HL-60 (cell line): ENCODE measurements around the gene GRAMD4.

ENCODE experiments used
- DNase-seq, 2 experiments: peaks; one replicate each; pipeline ENCODE4 v3.0.0-alpha.2; 2010 to 2020; ENCODE audit warnings: low read depth in 1 of 2, low spot score in 1 of 2
- H3K27ac ChIP-seq: fragments of 250-450 bp; sonication (Bioruptor Pico); replicated peaks from 2 replicates; pipeline ENCODE4 v1.5.1; 2020; ENCODE audit warnings: mild to moderate bottlenecking, moderate library complexity
- H3K27me3 ChIP-seq: fragments of 250-450 bp; sonication (Bioruptor Pico); 2 replicates; pipeline ENCODE4 v1.5.1; 2021; ENCODE audit warnings: mild to moderate bottlenecking, moderate library complexity; ENCODE audit not compliant: insufficient read depth, poor library complexity, severe bottlenecking
- H3K4me3 ChIP-seq: replicated peaks from 2 replicates; pipeline ENCODE4 v1.5.1; 2011; ENCODE audit warnings: mild to moderate bottlenecking, control low read depth, low read length; ENCODE audit not compliant: insufficient read depth
- GABPA ChIP-seq: IDR thresholded peaks from 2 replicates; pipeline ENCODE4 v1.6.1; 2012; ENCODE audit warnings: low read depth
- POLR2AphosphoS5 ChIP-seq: IDR thresholded peaks from 2 replicates; pipeline ENCODE4 v1.6.1; 2012; ENCODE audit warnings: low read depth
- SPI1 ChIP-seq: IDR thresholded peaks from 2 replicates; pipeline ENCODE4 v1.6.1; 2012; ENCODE audit warnings: low read depth, mild to moderate bottlenecking, borderline replicate concordance
- TF ChIP-seq, protein P1 (sequence below): IDR thresholded peaks from 2 replicates; pipeline ENCODE4 v1.6.1; 2012; ENCODE audit warnings: low read depth; ENCODE audit not compliant: insufficient replicate concordance
- TF ChIP-seq, protein P2 (sequence below): IDR thresholded peaks from one replicate; pipeline ENCODE4 v1.5.1; 2011; ENCODE audit warnings: low read length, control low read depth, inconsistent platforms; ENCODE audit not compliant: insufficient read depth

GRAMD4 gene

DNA sequence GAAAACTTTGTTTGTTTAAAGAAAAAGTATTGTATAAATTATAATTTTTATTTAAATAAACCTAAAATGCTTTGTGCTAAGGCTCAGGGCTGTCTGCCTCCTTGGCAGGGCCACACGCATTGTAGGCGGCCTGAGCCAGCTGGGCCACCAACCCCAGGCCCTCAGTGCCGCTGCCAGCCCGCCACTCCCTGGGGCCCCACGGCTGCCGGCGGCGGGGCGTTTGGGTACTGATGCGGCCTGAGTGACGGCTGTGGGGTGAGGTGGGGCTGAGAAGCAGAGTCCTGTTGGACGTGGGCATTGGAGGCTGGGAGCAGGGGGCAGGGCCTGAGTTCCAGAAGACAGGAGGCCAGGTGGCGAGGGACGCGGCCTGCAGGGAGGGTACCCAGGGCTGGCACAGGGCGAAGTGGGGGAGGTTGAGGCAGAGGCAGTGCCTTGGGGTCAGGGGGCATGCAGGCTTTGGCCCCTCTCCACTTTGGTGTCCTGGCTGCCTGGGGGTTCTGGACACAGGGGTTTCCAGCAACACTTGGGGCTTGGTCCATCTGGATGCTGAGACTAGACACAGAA is 59.6 kb downstream of the GRAMD4 start:
- no peak overlapping the region; the same call in 1 of the 2 replicates for H3K27ac ChIP-seq
- TF ChIP-seq GABPA = no peak
- peak; percentile 21 for TF ChIP-seq POLR2AphosphoS5
- H3K27me3 ChIP-seq = no peaks in the 10 kb centered on the region
- DNase-seq = no peak
- no peak overlapping the region for H3K4me3 ChIP-seq

DNA sequence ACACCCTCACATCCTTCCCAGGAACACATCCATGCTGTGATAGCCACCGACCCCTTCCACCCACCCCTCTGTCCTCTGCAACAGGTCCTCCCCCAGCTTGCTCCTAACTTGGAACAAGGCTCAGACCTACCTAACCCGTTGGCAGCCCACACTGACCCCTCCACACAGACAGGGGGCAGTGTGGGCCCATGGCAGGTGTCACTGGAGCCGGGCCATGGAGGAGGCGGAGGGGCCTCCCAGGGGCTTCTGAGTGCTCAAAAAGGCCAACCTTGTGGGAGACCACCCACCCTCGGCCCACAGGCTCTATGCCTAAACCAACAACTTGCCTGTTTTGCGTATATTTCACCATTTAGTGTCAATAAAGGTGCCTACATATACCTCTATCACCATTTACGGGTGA is 60.8 kb downstream of the GRAMD4 start:
- TF ChIP-seq SPI1 = no peak
- peak; percentile 13; the same call in 1 of the 2 replicates for TF ChIP-seq POLR2AphosphoS5
- TF ChIP-seq GABPA = no peak
- TF ChIP-seq, protein P1, sequence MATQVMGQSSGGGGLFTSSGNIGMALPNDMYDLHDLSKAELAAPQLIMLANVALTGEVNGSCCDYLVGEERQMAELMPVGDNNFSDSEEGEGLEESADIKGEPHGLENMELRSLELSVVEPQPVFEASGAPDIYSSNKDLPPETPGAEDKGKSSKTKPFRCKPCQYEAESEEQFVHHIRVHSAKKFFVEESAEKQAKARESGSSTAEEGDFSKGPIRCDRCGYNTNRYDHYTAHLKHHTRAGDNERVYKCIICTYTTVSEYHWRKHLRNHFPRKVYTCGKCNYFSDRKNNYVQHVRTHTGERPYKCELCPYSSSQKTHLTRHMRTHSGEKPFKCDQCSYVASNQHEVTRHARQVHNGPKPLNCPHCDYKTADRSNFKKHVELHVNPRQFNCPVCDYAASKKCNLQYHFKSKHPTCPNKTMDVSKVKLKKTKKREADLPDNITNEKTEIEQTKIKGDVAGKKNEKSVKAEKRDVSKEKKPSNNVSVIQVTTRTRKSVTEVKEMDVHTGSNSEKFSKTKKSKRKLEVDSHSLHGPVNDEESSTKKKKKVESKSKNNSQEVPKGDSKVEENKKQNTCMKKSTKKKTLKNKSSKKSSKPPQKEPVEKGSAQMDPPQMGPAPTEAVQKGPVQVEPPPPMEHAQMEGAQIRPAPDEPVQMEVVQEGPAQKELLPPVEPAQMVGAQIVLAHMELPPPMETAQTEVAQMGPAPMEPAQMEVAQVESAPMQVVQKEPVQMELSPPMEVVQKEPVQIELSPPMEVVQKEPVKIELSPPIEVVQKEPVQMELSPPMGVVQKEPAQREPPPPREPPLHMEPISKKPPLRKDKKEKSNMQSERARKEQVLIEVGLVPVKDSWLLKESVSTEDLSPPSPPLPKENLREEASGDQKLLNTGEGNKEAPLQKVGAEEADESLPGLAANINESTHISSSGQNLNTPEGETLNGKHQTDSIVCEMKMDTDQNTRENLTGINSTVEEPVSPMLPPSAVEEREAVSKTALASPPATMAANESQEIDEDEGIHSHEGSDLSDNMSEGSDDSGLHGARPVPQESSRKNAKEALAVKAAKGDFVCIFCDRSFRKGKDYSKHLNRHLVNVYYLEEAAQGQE = no peak
- TF ChIP-seq, protein P2, sequence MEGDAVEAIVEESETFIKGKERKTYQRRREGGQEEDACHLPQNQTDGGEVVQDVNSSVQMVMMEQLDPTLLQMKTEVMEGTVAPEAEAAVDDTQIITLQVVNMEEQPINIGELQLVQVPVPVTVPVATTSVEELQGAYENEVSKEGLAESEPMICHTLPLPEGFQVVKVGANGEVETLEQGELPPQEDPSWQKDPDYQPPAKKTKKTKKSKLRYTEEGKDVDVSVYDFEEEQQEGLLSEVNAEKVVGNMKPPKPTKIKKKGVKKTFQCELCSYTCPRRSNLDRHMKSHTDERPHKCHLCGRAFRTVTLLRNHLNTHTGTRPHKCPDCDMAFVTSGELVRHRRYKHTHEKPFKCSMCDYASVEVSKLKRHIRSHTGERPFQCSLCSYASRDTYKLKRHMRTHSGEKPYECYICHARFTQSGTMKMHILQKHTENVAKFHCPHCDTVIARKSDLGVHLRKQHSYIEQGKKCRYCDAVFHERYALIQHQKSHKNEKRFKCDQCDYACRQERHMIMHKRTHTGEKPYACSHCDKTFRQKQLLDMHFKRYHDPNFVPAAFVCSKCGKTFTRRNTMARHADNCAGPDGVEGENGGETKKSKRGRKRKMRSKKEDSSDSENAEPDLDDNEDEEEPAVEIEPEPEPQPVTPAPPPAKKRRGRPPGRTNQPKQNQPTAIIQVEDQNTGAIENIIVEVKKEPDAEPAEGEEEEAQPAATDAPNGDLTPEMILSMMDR = peak; percentile 25
- H3K27ac ChIP-seq = no peak overlapping the region; the same call in 1 of the 2 replicates
- no peaks in the 10 kb centered on the region for H3K27me3 ChIP-seq
- H3K4me3 ChIP-seq = no peak overlapping the region
- no peak for DNase-seq

DNA sequence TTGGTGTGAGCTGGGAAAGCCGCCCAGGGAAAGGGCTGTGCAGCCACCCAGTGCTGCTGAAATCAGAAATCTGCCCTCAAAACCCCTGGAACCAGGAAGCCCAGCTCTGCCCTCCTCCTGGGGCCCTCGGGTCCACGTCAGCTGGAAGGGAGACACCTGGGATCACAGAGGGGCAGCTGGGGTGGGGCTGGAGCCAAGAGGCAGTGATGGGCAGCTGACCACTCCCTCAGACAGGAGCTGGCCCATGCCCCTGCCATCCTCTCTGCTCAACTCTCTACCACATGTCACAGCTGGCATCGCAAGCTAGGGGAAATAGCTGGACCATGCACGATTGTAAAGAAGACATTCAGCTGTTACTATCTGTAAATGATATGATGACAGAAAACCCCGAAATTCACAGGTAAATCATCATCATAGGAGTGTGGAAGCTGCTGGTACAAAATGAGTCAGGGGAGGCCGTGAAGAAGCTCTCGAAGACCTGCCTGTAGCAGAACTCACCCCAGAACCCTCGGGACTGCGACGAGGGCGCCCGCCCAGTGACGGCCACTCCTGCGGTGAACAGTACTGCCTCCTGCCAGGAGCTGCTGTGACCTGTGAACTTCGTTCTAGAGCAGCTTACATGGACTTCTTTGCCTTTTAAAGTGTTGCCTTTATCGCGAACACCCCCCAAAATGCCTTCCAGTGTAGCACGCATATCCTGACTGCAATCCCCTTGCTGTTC is 62.0 kb downstream of the GRAMD4 start:
- H3K27ac ChIP-seq = peak overlapping the region; percentile 93
- no peak for DNase-seq

DNA sequence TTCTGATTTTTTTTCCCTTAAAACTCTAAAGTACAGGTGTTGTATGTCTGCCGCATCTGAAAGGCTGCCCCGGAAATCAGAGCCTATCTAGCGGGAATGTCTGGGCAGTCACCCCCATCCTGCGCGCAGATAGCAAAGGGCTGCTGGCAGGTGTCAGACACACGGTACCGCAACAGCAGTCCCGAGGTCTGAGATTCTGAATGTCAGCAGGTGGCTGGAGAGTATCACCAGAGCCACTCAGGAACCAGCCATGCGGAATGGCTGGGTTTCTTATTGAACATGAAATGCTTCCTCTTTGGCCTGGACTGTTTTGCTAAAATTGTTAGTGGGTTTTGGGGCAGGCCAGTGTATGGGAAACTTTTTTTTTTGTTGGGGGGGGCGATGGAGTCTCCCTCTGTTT is 64.5 kb downstream of the GRAMD4 start:
- DNase-seq = peak in 1 of 2 experiments; percentile 59
- Histone ChIP-seq H3K4me3 (no peak overlapping the region), H3K27ac (peak overlapping the region; percentile 93), H3K27me3 (no peaks in the 10 kb centered on the region)
- TF ChIP-seq, protein P2 = no peak
- TF ChIP-seq, protein P1 = no peak
- TF ChIP-seq GABPA = no peak
- TF ChIP-seq POLR2AphosphoS5 = no peak
- no peak for TF ChIP-seq SPI1

More for the DNA sequence above, 62.0 kb downstream of the GRAMD4 start:
- no peak overlapping the region for H3K4me3 ChIP-seq
- TF ChIP-seq POLR2AphosphoS5 = peak; percentile 53; the same call in 1 of the 2 replicates
- no peak for TF ChIP-seq GABPA
- no peaks in the 10 kb centered on the region for H3K27me3 ChIP-seq
